ENCODE results near the gene PSME2. TPM values are rescaled to one million over a fixed set of nuclear protein-coding genes. Genes with fewer than 3 reads are reported as not detected.

Gene PSME2
- total and polyA plus RNA-seq, 2 of the 13 experiments (the other 11 are each of a cell fraction or from before 2014, with no cell fraction given) = 332 to 716 TPM

DNA sequence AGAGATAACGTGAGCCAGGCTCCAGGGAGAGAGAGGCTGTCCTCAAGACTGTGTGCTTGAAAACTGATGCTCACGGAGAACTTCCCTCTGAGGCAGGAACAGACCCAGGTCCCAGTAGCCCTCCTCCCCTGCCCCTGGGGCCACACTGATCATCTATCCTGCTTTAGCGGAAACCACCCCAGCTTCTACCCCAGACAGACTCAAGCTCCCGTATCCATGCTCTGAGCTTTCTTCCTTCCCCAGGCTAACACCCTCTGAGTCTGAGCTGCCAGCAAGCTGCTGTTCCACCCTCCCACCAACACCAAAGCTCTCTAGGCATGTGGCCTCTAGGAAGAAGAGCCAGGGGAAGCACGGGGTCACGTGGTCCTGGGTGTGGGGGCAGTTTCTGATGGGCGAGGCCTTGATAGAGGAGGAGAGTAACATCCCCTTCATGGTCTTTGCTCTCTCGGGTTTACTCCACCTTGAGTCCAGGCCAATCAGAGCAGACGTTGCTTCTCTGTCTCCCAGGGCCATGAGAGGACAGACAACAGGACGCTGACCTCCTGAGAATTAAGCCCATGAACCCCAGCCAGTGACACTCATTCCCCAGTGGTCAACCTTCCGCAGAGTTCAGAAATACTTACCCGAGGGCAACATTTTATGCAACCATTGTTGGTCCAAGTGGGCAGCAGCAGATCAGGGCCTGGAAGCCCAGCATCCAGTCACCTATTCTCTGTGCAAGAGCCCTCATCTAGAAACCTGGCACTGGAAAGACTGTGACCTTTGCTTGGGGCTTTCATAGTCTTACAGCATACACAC, 50.9 kb downstream of the PSME2 start (continued):
- TF ChIP-seq IRF1 (CRISPR knock-in tag; IDR thresholded peaks at IDR 0.05; ENCODE audit: low read depth) (peak; percentile 91; the same call in 1 of the 2 replicates), CENPBD1 (CRISPR knock-in tag; IDR thresholded peaks at IDR 0.05; ENCODE audit: borderline replicate concordance, low read depth) (no peak), KDM3A (CRISPR knock-in tag; IDR thresholded peaks at IDR 0.05; ENCODE audit: low read depth) (peak; percentile 99), TFDP2 (CRISPR knock-in tag; IDR thresholded peaks at IDR 0.05) (peak; percentile 95), KAT7 (CRISPR knock-in tag; IDR thresholded peaks at IDR 0.05; ENCODE audit: borderline replicate concordance) (peak; percentile 97), XBP1 (CRISPR knock-in tag; IDR thresholded peaks at IDR 0.05) (no peak), SMARCE1 (IDR thresholded peaks at IDR 0.05; ENCODE audit: borderline replicate concordance) (no peak), PLRG1 (conservative IDR thresholded peaks at IDR 0.05) (no peak), NFIC (IDR thresholded peaks at IDR 0.05; ENCODE audit: low read length) (no peak), ZNF616 (CRISPR knock-in tag; IDR thresholded peaks at IDR 0.05; ENCODE audit: low read depth) (peak; percentile 83; the same call in 1 of the 2 replicates), RBM39 (IDR thresholded peaks at IDR 0.05; ENCODE audit: low read depth, low read length, poor library complexity, severe bottlenecking) (peak; percentile 87)
- TF ChIP-seq, protein P1, sequence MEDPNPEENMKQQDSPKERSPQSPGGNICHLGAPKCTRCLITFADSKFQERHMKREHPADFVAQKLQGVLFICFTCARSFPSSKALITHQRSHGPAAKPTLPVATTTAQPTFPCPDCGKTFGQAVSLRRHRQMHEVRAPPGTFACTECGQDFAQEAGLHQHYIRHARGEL (CRISPR knock-in tag; IDR thresholded peaks at IDR 0.05) = no peak; the same call in 1 of the 2 replicates
- TF ChIP-seq, protein P2, sequence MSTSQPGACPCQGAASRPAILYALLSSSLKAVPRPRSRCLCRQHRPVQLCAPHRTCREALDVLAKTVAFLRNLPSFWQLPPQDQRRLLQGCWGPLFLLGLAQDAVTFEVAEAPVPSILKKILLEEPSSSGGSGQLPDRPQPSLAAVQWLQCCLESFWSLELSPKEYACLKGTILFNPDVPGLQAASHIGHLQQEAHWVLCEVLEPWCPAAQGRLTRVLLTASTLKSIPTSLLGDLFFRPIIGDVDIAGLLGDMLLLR (CRISPR knock-in tag; IDR thresholded peaks at IDR 0.05) = peak; percentile 97
- TF ChIP-seq, protein P3, sequence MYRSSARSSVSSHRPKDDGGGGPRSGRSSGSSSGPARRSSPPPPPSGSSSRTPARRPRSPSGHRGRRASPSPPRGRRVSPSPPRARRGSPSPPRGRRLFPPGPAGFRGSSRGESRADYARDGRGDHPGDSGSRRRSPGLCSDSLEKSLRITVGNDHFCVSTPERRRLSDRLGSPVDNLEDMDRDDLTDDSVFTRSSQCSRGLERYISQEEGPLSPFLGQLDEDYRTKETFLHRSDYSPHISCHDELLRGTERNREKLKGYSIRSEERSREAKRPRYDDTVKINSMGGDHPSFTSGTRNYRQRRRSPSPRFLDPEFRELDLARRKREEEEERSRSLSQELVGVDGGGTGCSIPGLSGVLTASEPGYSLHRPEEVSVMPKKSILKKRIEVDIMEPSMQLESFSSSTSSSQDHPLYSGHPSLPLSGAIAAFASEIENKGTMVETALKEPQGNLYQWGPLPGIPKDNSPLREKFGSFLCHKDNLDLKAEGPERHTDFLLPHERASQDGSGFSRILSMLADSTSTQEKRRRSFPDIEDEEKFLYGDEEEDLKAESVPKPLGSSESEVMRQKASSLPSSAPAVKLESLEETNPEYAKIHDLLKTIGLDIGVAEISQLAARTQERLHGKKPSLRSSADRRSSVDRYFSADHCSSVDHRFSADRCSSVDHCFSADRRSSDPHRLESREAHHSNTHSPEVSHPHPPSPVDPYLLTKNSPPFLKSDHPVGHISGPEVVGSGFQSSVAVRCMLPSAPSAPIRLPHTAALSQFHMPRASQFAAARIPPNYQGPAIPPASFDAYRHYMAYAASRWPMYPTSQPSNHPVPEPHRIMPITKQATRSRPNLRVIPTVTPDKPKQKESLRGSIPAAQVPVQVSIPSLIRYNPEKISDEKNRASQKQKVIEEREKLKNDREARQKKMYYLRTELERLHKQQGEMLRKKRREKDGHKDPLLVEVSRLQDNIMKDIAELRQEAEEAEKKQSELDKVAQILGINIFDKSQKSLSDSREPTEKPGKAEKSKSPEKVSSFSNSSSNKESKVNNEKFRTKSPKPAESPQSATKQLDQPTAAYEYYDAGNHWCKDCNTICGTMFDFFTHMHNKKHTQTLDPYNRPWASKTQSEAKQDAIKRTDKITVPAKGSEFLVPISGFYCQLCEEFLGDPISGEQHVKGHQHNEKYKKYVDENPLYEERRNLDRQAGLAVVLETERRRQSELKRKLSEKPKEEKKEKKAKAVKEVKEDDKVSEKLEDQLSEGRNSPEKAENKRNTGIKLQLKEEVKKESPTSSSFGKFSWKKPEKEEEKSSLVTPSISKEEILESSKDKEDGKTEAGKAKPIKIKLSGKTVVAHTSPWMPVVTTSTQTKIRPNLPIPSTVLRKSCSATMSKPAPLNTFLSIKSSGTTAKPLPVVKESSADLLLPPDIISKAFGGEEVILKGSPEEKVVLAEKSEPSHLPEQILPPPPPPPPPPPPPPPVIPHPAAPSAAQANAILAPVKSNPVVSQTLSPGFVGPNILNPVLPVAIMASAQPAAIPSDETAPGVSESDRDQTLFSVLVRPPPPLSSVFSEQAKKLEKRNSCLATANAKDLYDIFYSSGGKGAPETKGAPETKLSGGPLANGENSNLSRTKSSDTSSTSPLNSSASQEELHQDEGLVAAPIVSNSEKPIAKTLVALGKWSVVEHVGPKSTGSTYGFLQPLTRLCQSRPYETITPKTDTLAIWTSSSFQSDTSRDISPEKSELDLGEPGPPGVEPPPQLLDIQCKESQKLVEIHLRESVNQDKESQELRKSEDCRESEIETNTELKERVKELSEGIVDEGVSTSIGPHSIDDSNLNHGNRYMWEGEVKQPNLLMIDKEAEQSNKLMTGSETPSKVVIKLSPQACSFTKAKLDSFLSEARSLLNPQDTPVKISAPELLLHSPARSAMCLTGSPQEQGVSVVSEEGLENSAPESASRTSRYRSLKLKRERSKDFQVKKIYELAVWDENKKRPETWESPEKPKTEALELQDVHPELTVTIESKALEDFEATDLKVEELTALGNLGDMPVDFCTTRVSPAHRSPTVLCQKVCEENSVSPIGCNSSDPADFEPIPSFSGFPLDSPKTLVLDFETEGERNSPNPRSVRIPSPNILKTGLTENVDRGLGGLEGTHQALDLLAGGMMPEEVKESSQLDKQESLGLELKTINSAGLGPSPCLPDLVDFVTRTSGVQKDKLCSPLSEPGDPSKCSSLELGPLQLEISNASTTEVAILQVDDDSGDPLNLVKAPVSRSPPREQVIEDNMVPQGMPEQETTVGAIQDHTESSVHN (CRISPR knock-in tag; IDR thresholded peaks at IDR 0.05) = peak; percentile 98
- TF ChIP-seq, protein P4, sequence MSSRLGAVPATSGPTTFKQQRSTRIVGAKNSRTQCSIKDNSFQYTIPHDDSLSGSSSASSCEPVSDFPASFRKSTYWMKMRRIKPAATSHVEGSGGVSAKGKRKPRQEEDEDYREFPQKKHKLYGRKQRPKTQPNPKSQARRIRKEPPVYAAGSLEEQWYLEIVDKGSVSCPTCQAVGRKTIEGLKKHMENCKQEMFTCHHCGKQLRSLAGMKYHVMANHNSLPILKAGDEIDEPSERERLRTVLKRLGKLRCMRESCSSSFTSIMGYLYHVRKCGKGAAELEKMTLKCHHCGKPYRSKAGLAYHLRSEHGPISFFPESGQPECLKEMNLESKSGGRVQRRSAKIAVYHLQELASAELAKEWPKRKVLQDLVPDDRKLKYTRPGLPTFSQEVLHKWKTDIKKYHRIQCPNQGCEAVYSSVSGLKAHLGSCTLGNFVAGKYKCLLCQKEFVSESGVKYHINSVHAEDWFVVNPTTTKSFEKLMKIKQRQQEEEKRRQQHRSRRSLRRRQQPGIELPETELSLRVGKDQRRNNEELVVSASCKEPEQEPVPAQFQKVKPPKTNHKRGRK (CRISPR knock-in tag; IDR thresholded peaks at IDR 0.05) = peak; percentile 80
